IMR-90 (cell line): ENCODE measurements around the gene ASGR2. TPM values are rescaled to one million over a fixed set of nuclear protein-coding genes. Genes with fewer than 3 reads are reported as not detected.

Experiments
- ATAC-seq: fragments of 200-7000 bp; cut with Tn5 transposase; 2 replicates; pipeline ENCODE4 v1.9.1; 2020; ENCODE audit warnings: low read depth, mild to moderate bottlenecking, moderate library complexity
- BruUV-seq: library from RNA; stranded (reverse); fragments of 400-500 nt; replicated peaks from 2 replicates; lab custom pipeline; 2021; lab: Mats Ljungman, UMichigan
- CTCF ChIA-PET: fragments of 300-600 bp; formaldehyde crosslinking; extraction: SDS; loops from one replicate; lab custom pipeline; 2021; ENCODE audit warnings: antibody characterized with exemption; lab: Yijun Ruan, JAX
- POLR2A ChIA-PET: fragments of 300-600 bp; sonication (Branson Sonifier 250); formaldehyde crosslinking; loops from one replicate; lab custom pipeline; 2022; ENCODE audit warnings: antibody characterized with exemption; ENCODE audit not compliant: unreplicated experiment; lab: Charles Lee
- DNase-seq: peaks from one replicate; pipeline ENCODE4 v3.0.0; 2013
- H2AFZ ChIP-seq: replicated peaks from 2 replicates; pipeline ENCODE3; 2013; ENCODE audit warnings: low read length, mild to moderate bottlenecking; ENCODE audit not compliant: poor library complexity
- H2AK5ac ChIP-seq: 2 replicates; pipeline ENCODE4 v1.6.1; 2013; ENCODE audit warnings: low read depth, low read length, inconsistent platforms
- H2AK9ac ChIP-seq: replicated peaks from 2 replicates; pipeline ENCODE3; 2013; ENCODE audit warnings: mild to moderate bottlenecking, low read depth, low read length, moderate library complexity; ENCODE audit not compliant: poor library complexity
- H2BK120ac ChIP-seq: 2 replicates; pipeline ENCODE4 v1.6.1; 2013; ENCODE audit warnings: low read depth, low read length, inconsistent platforms
- H2BK15ac ChIP-seq: 3 replicates; pipeline ENCODE4 v1.6.1; 2013; ENCODE audit warnings: low read depth, low read length, inconsistent platforms
- H2BK20ac ChIP-seq: 2 replicates; pipeline ENCODE4 v1.6.1; 2013; ENCODE audit warnings: low read depth, mild to moderate bottlenecking, inconsistent platforms, low read length, moderate library complexity
- H2BK5ac ChIP-seq: 2 replicates; pipeline ENCODE4 v1.6.1; 2013; ENCODE audit warnings: mild to moderate bottlenecking, low read depth, low read length, inconsistent platforms; ENCODE audit not compliant: poor library complexity, severe bottlenecking
- H3K14ac ChIP-seq: replicated peaks from 2 replicates; pipeline ENCODE4 v1.6.1; 2013; ENCODE audit warnings: low read depth, low read length, inconsistent platforms
- H3K18ac ChIP-seq: 2 replicates; pipeline ENCODE4 v1.6.1; 2013; ENCODE audit warnings: low read depth, low read length, control low read depth
- H3K23ac ChIP-seq: 2 replicates; pipeline ENCODE4 v1.6.1; 2013; ENCODE audit warnings: low read depth, low read length, inconsistent platforms
- H3K27ac ChIP-seq: 2 replicates; pipeline ENCODE4 v1.5.1; 2013; ENCODE audit warnings: mild to moderate bottlenecking, control low read depth, low read length; ENCODE audit not compliant: insufficient read depth
- H3K27me3 ChIP-seq: 2 replicates; pipeline ENCODE4 v1.6.1; 2013; ENCODE audit warnings: low read length; ENCODE audit not compliant: control insufficient read depth, insufficient read depth
- H3K36me3 ChIP-seq: 2 replicates; pipeline ENCODE4 v1.6.1; 2013; ENCODE audit warnings: low read length, mixed read lengths; ENCODE audit not compliant: control insufficient read depth, insufficient read depth
- H3K4ac ChIP-seq: 2 replicates; pipeline ENCODE4 v1.6.1; 2013; ENCODE audit warnings: low read depth, low read length, inconsistent platforms
- H3K4me1 ChIP-seq: 2 replicates; pipeline ENCODE4 v1.6.1; 2013; ENCODE audit warnings: low read length, mixed read lengths; ENCODE audit not compliant: control insufficient read depth, insufficient read depth
- H3K4me2 ChIP-seq: 2 replicates; pipeline ENCODE4 v1.6.1; 2013; ENCODE audit warnings: low read depth, mild to moderate bottlenecking, control low read depth, low read length, moderate library complexity
- H3K4me3 ChIP-seq: 2 replicates; pipeline ENCODE4 v1.5.1; 2013; ENCODE audit warnings: low read depth, mild to moderate bottlenecking, control low read depth, low read length, moderate library complexity; ENCODE audit not compliant: insufficient read depth
- H3K56ac ChIP-seq: 2 replicates; pipeline ENCODE4 v1.6.1; 2013; ENCODE audit warnings: low read length, inconsistent platforms; ENCODE audit not compliant: insufficient read depth; ENCODE audit errors: extremely low read depth
- H3K79me1 ChIP-seq, 2 experiments: 2 replicates each; pipeline ENCODE4 v1.6.1; 2013; ENCODE audit warnings: low read length in 2 of 2, inconsistent platforms in 1 of 2, low read depth in 1 of 2
- H3K9ac ChIP-seq: 2 replicates; pipeline ENCODE4 v1.6.1; 2013; ENCODE audit warnings: low read depth, low read length, control low read depth
- H3K9me1 ChIP-seq: 2 replicates; pipeline ENCODE4 v1.6.1; 2013; ENCODE audit warnings: low read length, inconsistent platforms; ENCODE audit not compliant: insufficient read depth
- H3K9me3 ChIP-seq: 2 replicates; pipeline ENCODE4 v1.6.1; 2013; ENCODE audit warnings: low read length; ENCODE audit not compliant: control insufficient read depth, insufficient read depth
- H4K20me1 ChIP-seq: 2 replicates; pipeline ENCODE4 v1.6.1; 2013; ENCODE audit warnings: low read length, inconsistent platforms; ENCODE audit not compliant: insufficient read depth
- H4K5ac ChIP-seq: 2 replicates; pipeline ENCODE4 v1.6.1; 2013; ENCODE audit warnings: mild to moderate bottlenecking, low read depth, low read length, control low read depth
- H4K8ac ChIP-seq, 2 experiments: 2 replicates each; pipeline ENCODE4 v1.6.1; 2013; ENCODE audit warnings: low read depth in 2 of 2, low read length in 2 of 2, control low read depth in 1 of 2, inconsistent platforms in 1 of 2
- H4K91ac ChIP-seq: 2 replicates; pipeline ENCODE4 v1.6.1; 2013; ENCODE audit warnings: low read depth, low read length, inconsistent platforms; ENCODE audit not compliant: insufficient read depth
- CTCF ChIP-seq: conservative IDR thresholded peaks from 2 replicates; pipeline ENCODE4 v1.5.1; 2012; ENCODE audit warnings: mild to moderate bottlenecking, low read depth, low read length, improper control_type of control experiment
- MAFK ChIP-seq: IDR thresholded peaks from 2 replicates; pipeline ENCODE4 v1.6.1; 2012; ENCODE audit warnings: low read depth, low read length, improper control_type of control experiment
- MXI1 ChIP-seq: IDR thresholded peaks from 2 replicates; pipeline ENCODE4 v1.6.1; 2012; ENCODE audit warnings: low read depth, mild to moderate bottlenecking, low read length, moderate library complexity, borderline replicate concordance
- POLR2A ChIP-seq: IDR thresholded peaks from 2 replicates; pipeline ENCODE4 v1.6.1; 2012; ENCODE audit warnings: mild to moderate bottlenecking, low read depth, low read length
- WGBS, 2 experiments: methylation state at CpG; one replicate each; pipeline versions ENCODE4 v1.1.5 to v1.1.7; 2013; ENCODE audit warnings: missing lambda C conversion rate in 2 of 2; ENCODE audit not compliant: insufficient read length in 1 of 2; ENCODE audit errors: extremely low coverage in 2 of 2; 5-methylcytosine and 5-hydroxymethylcytosine counted together
- dilution Hi-C: fragments of 300-500 bp; cut with HindIII; formaldehyde crosslinking; loops from one replicate; pipeline ENCODE4 v1.14.3; 2018; ENCODE audit warnings: low sequenced_read_pairs; ENCODE audit not compliant: unreplicated experiment
- in situ Hi-C: fragments of 300-500 bp; cut with MboI; formaldehyde crosslinking; loops from 3 replicates; pipeline ENCODE4 v1.14.3; 2019; ENCODE audit warnings: low sequenced_read_pairs, inconsistent platforms, mixed read lengths
- intact Hi-C: fragments of 100-400 bp; cut with micrococcal nuclease; formaldehyde crosslinking; loops from 2 replicates; pipeline ENCODE4 v1.10.0; 2022
- polyA plus RNA-seq, 3 experiments: library from polyadenylated mRNA; depleted of rRNA; stranded (reverse); fragments of >200 nt; gene quantifications; 2 replicates each; pipeline ENCODE4 v1.2.3, GENCODE V29; 2012; ENCODE audit warnings: low replicate concordance in 1 of 3
- total RNA-seq: library from RNA; depleted of rRNA; stranded (reverse); fragments of >200 nt; gene quantifications from 2 replicates; pipeline ENCODE4 v1.2.3, GENCODE V29; 2012

Gene ASGR2
- total and polyA plus RNA-seq, 2 of the 4 experiments (the other 2 are of a cell fraction) = not detected

- no peaks in the 10 kb centered on the region for H3K9me1 ChIP-seq
- H3K23ac ChIP-seq = no peak overlapping the region
- ATAC-seq (no peak), DNase-seq (no peak)
- no peak overlapping the region for H2AK5ac ChIP-seq
- H2BK15ac ChIP-seq = no peak overlapping the region
- H3K27ac ChIP-seq = no peak overlapping the region
- dilution Hi-C loops (no loop called here), in situ Hi-C loops (loop anchor here (25.0 kb wide), 1 partner anchor 219 kb away; no protein-coding TSS in a partner anchor), intact Hi-C loops (no loop called here)
- no peak overlapping the region for H3K9ac ChIP-seq
- peaks cover 34% of the 10 kb centered on the region for H3K27me3 ChIP-seq
- no peak overlapping the region for H3K4me2 ChIP-seq
- H4K5ac ChIP-seq = no peak overlapping the region
- no peaks in the 10 kb centered on the region for H3K9me3 ChIP-seq
- H3K56ac ChIP-seq = no peak overlapping the region
- no peak overlapping the region for H3K18ac ChIP-seq
- no peak overlapping the region for H2BK5ac ChIP-seq
- no peak overlapping the region for H2AK9ac ChIP-seq
- WGBS, 2 experiments = 43% methylated on average over 1 of the region's 5 CpGs; no CpG with 5 or more reads in 1 of the 2 experiments
- no peak overlapping the region for H4K91ac ChIP-seq
- no peak overlapping the region for H2AFZ ChIP-seq
- H3K4me1 ChIP-seq = no peaks in the 10 kb centered on the region
- no peak overlapping the region for H3K4me3 ChIP-seq
- no peak overlapping the region for H3K4ac ChIP-seq
- H2BK120ac ChIP-seq = no peak overlapping the region
- no peaks in the 10 kb centered on the region for H3K36me3 ChIP-seq
- ChIA-PET CTCF (interaction anchor here (1.4 kb wide), 1 partner anchor 79 kb away, joined by 4 read pairs; no protein-coding TSS in a partner anchor), POLR2A (no interaction called here)
- TF ChIP-seq POLR2A (no peak), CTCF (no peak), MXI1 (no peak), MAFK (no peak)
- H3K14ac ChIP-seq = no peak overlapping the region
- H2BK20ac ChIP-seq = no peak overlapping the region
- BruUV-seq = no TSS peak
- no peak overlapping the region for H4K8ac ChIP-seq
- H3K79me1 ChIP-seq = no peaks in the 10 kb centered on the region
- H4K20me1 ChIP-seq = no peaks in the 10 kb centered on the region
These were observed 16.8 kb upstream of the ASGR2 start for GRCh38 chr17:7131423-7131791.
